Measurements from ENCODE around the gene SMPD2. TPM values are rescaled to one million over a fixed set of nuclear protein-coding genes. Genes with fewer than 3 reads are reported as not detected.
A peak's percentile ranks its signal among the peaks of the same experiment; 100 is the strongest.

SMPD2 gene
- total and polyA plus RNA-seq, 2 of the 4 experiments (the other 2 are of a cell fraction) = 7.7 to 9.0 TPM

DNA sequence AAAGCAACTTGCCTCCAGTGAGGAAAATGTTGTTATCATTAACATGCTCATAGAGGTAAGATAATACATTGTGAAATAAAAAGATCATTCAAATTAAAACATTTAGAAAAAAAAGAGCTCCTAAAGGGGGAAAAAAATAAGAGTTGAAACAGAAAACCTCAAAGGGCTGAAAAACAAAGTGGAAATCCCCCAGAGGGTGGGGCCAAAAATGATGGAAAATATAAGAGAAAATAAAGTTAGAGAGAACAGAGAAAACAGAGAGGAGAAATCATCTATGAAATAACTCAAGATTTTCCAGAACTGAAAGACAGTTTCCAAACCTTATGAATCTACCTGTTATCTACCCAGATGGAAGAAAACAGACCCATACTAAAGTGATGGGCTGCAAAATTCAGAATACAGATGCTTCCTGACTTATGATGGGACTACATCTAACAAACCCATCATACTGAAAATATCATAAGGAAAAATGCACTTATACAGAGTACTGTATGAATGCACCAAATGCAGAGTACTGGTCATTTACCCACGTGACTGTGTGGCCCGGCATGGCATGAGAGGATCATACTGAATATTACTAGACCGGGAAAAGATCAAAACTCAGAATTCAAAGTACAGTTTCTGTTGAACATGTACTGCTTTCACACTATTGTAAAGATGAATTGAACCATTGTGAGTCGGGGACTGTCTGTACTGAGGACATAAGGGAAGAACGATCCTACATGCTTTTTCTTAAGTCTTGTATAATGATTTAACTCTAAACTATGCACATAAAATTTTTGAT, 38.5 kb downstream of the SMPD2 start:
- no TSS peak for BruUV-seq (replicated peaks)
- TF ChIP-seq, protein P1, sequence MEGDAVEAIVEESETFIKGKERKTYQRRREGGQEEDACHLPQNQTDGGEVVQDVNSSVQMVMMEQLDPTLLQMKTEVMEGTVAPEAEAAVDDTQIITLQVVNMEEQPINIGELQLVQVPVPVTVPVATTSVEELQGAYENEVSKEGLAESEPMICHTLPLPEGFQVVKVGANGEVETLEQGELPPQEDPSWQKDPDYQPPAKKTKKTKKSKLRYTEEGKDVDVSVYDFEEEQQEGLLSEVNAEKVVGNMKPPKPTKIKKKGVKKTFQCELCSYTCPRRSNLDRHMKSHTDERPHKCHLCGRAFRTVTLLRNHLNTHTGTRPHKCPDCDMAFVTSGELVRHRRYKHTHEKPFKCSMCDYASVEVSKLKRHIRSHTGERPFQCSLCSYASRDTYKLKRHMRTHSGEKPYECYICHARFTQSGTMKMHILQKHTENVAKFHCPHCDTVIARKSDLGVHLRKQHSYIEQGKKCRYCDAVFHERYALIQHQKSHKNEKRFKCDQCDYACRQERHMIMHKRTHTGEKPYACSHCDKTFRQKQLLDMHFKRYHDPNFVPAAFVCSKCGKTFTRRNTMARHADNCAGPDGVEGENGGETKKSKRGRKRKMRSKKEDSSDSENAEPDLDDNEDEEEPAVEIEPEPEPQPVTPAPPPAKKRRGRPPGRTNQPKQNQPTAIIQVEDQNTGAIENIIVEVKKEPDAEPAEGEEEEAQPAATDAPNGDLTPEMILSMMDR (conservative IDR thresholded peaks at IDR 0.05; ENCODE audit: low read depth, low read length) = no peak
- TF ChIP-seq SMC3 (IDR thresholded peaks at IDR 0.05; ENCODE audit: low read depth, low read length) = no peak
- no peak for TF ChIP-seq RFX5 (IDR thresholded peaks at IDR 0.05; ENCODE audit: low read depth, low read length)
- TF ChIP-seq, protein P2, sequence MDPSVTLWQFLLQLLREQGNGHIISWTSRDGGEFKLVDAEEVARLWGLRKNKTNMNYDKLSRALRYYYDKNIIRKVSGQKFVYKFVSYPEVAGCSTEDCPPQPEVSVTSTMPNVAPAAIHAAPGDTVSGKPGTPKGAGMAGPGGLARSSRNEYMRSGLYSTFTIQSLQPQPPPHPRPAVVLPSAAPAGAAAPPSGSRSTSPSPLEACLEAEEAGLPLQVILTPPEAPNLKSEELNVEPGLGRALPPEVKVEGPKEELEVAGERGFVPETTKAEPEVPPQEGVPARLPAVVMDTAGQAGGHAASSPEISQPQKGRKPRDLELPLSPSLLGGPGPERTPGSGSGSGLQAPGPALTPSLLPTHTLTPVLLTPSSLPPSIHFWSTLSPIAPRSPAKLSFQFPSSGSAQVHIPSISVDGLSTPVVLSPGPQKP (IDR thresholded peaks at IDR 0.05; ENCODE audit: borderline replicate concordance, low read depth, low read length) = no peak
- TF ChIP-seq RCOR1 (IDR thresholded peaks at IDR 0.05; ENCODE audit: insufficient replicate concordance, low read length) = no peak
- no peak for TF ChIP-seq MAZ (IDR thresholded peaks at IDR 0.05; ENCODE audit: borderline replicate concordance, low read depth, low read length)
- TF ChIP-seq RAD21 (IDR thresholded peaks at IDR 0.05; ENCODE audit: low read length) = no peak
- no peak for TF ChIP-seq MXI1 (IDR thresholded peaks at IDR 0.05; ENCODE audit: borderline replicate concordance, low read depth, low read length)
- no peak for TF ChIP-seq NFE2L2 (IDR thresholded peaks at IDR 0.05; ENCODE audit: low read depth, low read length)
- TF ChIP-seq FOS (IDR thresholded peaks at IDR 0.05; ENCODE audit: low read depth, low read length) = no peak
- TF ChIP-seq, protein P3, sequence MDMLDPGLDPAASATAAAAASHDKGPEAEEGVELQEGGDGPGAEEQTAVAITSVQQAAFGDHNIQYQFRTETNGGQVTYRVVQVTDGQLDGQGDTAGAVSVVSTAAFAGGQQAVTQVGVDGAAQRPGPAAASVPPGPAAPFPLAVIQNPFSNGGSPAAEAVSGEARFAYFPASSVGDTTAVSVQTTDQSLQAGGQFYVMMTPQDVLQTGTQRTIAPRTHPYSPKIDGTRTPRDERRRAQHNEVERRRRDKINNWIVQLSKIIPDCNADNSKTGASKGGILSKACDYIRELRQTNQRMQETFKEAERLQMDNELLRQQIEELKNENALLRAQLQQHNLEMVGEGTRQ (IDR thresholded peaks at IDR 0.05; ENCODE audit: low read depth, low read length) = no peak
- TF ChIP-seq POLR2A (IDR thresholded peaks at IDR 0.05; ENCODE audit: low read depth, low read length) = no peak
- TF ChIP-seq MAFK (IDR thresholded peaks at IDR 0.05; ENCODE audit: low read depth, low read length) = no peak
- POLR2A ChIA-PET (ENCODE audit: unreplicated experiment) = no interaction called here

More for the DNA sequence above, 38.5 kb downstream of the SMPD2 start:
- H4K91ac ChIP-seq (ENCODE audit: insufficient read depth, low read depth, low read length) = no peak overlapping the region
- ATAC-seq (ENCODE audit: low read depth) (no peak), DNase-seq (no peak)
- H3K36me3 ChIP-seq (ENCODE audit: control insufficient read depth, insufficient read depth, low read length) = peaks cover 21% of the 10 kb centered on the region
- H3K18ac ChIP-seq (ENCODE audit: low read depth, low read length) = no peak overlapping the region
- no peak overlapping the region for H3K27ac ChIP-seq (ENCODE audit: insufficient read depth, low read length)
- no peak overlapping the region for H3K4me3 ChIP-seq (ENCODE audit: insufficient read depth, low read depth, low read length)
- H3K9me3 ChIP-seq (ENCODE audit: control insufficient read depth, insufficient read depth, low read length) = no peaks in the 10 kb centered on the region
- no peak overlapping the region for H4K8ac ChIP-seq (ENCODE audit: low read depth in 2 of 2, low read length in 2 of 2)
- H2AK9ac ChIP-seq (replicated peaks; ENCODE audit: low read depth, low read length, poor library complexity) = no peak overlapping the region
- no peak overlapping the region for H2AFZ ChIP-seq (replicated peaks; ENCODE audit: low read length, poor library complexity)
- H4K20me1 ChIP-seq (ENCODE audit: insufficient read depth, low read length) = peaks cover 7% of the 10 kb centered on the region; the same call in 1 of the 2 replicates
- peaks cover 45 to 60% of the 10 kb centered on the region in 2 experiments for H3K79me1 ChIP-seq (ENCODE audit: low read depth in 1 of 2, low read length in 2 of 2)
- no peak overlapping the region for H2BK15ac ChIP-seq (ENCODE audit: low read depth, low read length)
- peak overlapping the region; percentile 36; the same call in 1 of the 2 replicates for H3K4me2 ChIP-seq (ENCODE audit: low read depth, low read length)
- CTCF ChIA-PET = no interaction called here
- no peak overlapping the region for H3K14ac ChIP-seq (replicated peaks; ENCODE audit: low read depth, low read length)
- H3K4me1 ChIP-seq (ENCODE audit: control insufficient read depth, insufficient read depth, low read length) = peaks cover 7% of the 10 kb centered on the region
- no peak overlapping the region for H3K56ac ChIP-seq (ENCODE audit: extremely low read depth, insufficient read depth, low read length)
- intact Hi-C loops (cut with micrococcal nuclease) = no loop called here
- no peak overlapping the region for H2AK5ac ChIP-seq (ENCODE audit: low read depth, low read length)
- no peaks in the 10 kb centered on the region for H3K27me3 ChIP-seq (ENCODE audit: control insufficient read depth, insufficient read depth, low read length)
- no peak overlapping the region for H3K4ac ChIP-seq (ENCODE audit: low read depth, low read length)
- H2BK120ac ChIP-seq (ENCODE audit: low read depth, low read length) = no peak overlapping the region
- WGBS, 2 experiments (ENCODE audit: extremely low coverage in 2 of 2, insufficient read length in 1 of 2) = no CpG with 5 or more reads among the region's 5 CpGs
- peak overlapping the region; percentile 38; the same call in 1 of the 2 replicates for H3K23ac ChIP-seq (ENCODE audit: low read depth, low read length)
- dilution Hi-C loops (cut with HindIII; ENCODE audit: low sequenced_read_pairs, unreplicated experiment) = no loop called here
- H4K5ac ChIP-seq (ENCODE audit: low read depth, low read length) = no peak overlapping the region
- in situ Hi-C loops (cut with MboI; ENCODE audit: low sequenced_read_pairs) = no loop called here
- H3K9me1 ChIP-seq (ENCODE audit: insufficient read depth, low read length) = peaks cover 6% of the 10 kb centered on the region
- no peak overlapping the region for H2BK20ac ChIP-seq (ENCODE audit: low read depth, low read length)
- no peak overlapping the region for H3K9ac ChIP-seq (ENCODE audit: low read depth, low read length)
- no peak overlapping the region for H2BK5ac ChIP-seq (ENCODE audit: low read depth, low read length, poor library complexity, severe bottlenecking)

Measured in IMR-90 (cell line).